NCI-H524 (cell line): ENCODE results near the gene PLEKHG4B.

ENCODE experiments used
- DNase-seq, 2 experiments: peaks; one replicate each; lab custom pipeline; 2025; lab: John Stamatoyannopoulos, UW

The PLEKHG4B gene

DNA sequence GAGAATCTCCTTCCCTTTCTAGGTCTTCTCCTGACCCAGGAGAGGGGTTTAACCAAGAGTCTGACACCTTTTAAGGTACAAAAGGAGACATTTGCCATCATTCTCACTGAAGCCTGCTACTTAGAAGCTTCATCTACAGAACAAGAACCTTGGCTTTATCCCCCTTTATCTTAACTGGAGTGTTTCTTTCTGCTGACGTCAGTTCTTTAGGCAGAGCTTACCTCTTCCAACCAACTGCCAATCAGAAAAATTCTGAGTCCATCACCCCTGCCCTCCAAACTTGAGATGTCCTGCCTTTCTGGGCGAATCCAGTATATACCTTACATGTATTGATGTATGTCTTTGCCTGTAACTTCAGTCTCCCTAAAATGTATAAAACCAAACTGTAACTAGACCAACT lies 37.2 kb downstream of the PLEKHG4B start:
- DNase-seq: no peak

DNA sequence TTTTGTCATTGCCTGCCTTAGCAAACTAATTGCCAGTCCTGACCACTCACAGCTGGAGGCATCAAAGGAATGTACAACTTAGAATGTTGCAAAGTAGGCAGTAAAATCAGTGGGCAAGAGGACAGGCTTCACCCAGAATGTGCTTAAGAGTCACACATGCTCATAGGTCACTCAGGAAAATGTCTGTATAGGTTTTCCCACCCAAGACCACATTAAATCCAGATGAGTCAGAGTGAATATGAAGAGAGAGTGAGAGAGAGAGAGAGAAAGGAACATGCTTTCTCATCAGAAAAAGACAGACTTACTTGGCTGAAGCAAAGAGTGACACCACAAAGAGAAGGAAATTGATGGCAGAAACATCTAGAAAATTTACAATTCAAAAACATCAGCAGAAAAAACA lies 37.9 kb downstream of the PLEKHG4B start:
- DNase-seq: no peak

DNA sequence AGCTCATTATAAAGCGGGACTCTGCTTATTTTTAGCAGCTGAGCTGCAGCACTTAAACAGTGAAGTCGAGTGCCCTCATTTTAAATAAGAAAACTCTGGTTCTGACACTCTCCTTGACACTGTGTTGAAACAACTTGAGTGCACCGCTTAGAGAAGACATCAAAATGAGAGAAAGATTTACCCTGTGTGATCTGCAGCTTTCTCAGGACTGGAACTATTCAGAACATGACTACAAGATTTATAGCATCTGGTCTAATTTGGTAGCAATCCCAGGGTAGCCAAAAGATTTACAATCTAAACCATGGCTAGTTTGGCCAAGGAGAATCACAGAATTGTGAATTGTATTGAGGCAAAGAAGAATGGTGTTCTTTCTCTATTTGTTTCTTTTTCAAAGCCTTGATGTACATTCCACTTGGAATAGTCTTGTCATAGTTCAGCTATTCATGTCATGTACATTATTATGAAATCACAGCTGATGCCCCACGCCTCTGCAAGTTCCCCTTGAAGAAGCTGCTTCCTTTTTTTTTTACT lies 38.7 kb downstream of the PLEKHG4B start:
- DNase-seq: no peak

DNA sequence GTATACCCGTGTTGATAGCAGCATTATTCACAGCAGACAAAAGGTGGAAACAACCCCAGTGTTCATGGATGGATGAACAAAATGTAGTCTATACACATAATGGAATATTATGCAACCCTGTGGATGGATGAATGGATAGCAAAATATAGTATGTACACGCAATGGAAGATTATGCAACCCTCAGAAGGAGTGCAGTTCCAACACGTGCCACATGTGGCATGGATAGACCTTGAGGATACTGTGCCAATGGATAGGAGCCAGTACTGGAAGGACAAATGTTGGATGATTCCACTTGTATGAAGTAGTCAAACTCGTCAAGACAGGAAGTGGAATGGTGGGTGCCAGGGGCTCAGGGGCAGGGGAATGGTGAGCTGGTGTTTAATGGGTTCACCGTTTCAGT lies 44.9 kb downstream of the PLEKHG4B start:
- no peak for DNase-seq

DNA sequence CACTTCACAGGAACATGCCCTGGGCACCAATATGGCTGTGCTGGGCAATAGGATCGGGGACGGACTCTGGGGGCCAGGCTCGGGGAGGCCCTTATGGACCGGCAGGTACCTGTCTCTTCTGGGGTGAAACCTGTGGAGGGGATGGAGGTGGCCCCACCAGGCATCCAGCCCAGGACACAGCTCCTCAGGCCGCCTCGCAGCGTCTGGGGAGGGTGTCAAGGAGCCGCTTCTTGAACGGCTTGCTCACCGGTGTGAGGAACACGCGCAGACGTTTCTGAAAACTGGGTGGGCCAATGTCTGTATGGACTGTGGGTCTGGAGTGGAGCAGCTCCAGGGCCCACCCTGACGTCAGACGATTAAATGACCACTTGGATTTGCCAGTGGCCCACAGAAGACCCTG lies 45.8 kb downstream of the PLEKHG4B start:
- DNase-seq: no peak

DNA sequence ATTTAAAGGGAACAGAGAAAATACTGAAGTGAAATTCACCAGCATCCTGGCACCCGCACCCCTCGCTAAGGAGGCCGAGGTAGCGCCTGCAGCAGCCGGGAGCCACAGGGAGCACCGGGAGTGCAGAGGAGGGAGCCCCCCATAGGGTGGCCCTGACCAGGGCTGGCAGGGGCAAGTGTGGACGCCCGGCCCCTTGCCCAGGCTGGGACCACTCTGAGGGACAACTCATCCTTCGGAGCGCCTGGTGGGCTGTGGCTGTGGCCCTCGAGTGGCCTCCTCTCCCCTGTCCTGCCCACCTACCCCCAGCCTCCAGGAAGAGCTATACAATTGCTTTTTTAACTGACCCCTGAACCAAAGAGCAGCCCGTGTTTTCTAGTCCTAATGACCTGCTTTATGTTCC lies 47.0 kb downstream of the PLEKHG4B start:
- no peak for DNase-seq

DNA sequence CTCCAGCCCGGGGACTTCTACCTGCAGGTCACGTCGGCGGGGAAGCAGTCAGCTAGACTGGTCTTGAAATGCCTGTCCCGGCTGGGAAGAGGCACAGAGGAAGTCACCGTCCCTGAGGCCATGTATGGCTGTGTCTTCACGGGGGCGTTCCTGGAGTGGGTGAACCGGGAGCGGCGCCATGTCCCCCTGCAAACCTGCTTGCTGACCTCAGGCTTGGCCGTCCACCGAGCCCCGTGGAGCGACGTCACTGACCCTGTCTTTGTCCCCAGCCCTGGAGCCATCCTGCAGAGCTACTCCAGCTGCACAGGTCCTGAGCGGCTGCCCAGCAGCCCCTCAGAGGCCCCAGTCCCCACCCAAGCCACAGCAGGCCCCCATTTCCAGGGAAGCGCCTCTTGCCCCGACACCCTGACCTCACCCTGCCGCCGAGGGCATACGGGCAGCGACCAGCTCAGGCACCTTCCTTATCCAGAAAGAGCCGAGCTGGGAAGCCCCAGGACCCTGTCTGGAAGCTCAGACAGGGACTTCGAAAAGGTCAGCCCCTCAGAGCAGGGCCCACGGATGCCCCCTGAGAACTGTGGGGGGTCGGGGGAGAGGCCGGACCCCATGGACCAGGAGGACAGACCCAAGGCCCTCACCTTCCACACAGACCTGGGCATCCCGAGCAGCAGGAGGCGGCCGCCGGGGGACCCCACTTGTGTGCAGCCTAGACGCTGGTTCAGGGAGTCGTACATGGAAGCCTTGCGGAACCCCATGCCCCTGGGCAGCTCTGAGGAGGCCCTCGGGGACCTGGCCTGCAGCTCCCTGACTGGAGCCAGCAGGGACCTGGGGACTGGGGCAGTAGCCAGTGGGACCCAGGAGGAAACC lies 47.8 kb downstream of the PLEKHG4B start:
- DNase-seq: no peak

DNA sequence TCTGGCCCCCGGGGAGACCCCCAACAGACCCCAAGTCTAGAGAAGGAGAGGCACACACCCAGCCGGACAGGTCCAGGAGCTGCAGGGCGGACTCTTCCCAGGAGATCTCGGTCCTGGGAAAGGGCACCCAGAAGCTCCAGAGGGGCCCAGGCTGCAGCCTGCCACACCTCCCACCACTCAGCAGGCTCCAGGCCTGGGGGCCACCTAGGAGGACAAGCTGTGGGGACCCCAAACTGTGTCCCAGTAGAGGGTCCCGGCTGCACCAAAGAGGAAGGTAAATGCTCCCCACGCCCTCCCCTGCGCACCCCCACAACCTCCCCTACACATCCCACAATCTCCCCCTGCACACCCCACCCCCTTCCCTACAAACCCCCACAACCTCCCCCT lies 48.5 kb downstream of the PLEKHG4B start:
- no peak for DNase-seq

DNA sequence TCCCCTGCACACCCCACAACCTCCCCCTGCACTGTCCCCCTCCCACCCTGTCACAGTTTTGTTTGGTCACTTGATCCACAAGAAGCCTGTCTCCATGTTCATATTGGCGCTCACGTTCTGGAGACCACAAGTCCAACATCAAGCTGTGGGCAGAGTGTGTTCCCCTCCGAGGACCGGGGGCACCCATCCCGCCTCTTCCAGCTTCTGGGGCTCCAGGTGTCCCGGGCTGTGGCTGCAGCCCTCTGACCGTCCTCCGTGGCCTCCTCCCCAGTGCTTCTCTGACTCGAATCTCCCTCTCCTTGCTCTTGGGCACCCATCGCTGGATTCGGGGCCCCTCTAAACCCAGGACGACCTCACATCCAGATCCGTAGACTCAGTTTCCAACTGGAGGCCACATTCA lies 49.2 kb downstream of the PLEKHG4B start:
- DNase-seq: no peak

DNA sequence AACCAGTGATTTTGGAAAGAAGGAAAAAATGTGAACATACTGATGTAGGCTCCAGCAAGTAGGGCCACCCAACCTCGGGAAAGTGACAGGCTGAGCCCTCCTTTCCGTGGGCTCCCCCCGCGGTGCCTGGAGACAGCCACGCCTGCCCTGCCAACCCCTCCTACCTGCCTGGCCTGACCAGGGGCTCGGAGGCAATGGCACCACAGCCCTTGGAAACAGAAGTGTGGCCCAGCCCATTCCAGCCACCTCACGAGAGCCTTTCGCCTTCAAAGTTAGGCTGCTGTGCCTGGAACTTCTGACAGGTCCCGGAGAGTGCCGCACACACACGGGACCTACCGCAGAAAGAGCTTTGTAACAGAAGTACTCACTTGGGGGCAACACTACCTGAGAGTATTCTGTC lies 49.8 kb downstream of the PLEKHG4B start:
- no peak for DNase-seq

DNA sequence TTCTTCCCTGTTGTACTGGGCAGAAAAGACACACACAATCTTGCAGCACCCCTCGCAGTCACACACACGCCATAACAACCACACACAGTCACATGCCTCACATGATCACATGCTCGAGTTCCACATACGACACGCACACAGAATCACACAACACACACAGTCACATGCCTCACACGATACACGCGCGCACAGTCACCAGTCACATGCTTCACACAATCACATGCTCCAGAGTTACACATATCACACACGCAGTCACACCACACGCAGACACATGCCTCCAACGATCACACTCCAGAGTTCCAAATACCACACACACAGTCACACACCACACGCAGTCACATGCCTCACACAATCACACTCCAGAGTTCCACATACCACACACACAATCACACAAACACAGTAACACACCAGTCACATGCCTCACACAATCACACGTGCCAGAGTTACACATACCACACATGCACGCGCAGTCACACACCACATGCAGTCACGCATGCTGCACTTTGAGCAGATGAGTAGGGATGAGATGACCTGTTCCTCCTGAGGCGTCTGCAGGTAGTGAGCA lies 50.4 kb downstream of the PLEKHG4B start:
- DNase-seq: peak in 1 of 2 experiments; percentile 9

DNA sequence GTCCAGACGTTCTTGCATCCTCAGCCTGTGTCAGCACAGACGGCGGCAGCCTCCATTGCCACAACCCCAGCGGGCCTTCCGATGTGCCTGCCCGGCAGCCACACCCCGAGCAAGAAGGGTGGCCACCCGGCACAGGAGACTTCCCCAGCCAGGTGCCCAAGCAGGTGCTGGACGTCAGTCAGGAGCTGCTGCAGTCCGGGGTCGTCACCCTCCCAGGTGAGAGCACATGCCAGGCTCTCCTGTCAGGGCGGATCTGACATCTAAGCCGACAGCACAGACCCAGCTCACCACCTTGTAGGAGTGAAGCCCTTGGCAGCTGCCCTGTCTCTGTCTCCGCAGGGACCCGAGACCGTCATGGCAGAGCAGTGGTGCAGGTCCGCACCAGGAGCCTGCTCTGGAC lies 51.1 kb downstream of the PLEKHG4B start:
- DNase-seq: no peak

DNA sequence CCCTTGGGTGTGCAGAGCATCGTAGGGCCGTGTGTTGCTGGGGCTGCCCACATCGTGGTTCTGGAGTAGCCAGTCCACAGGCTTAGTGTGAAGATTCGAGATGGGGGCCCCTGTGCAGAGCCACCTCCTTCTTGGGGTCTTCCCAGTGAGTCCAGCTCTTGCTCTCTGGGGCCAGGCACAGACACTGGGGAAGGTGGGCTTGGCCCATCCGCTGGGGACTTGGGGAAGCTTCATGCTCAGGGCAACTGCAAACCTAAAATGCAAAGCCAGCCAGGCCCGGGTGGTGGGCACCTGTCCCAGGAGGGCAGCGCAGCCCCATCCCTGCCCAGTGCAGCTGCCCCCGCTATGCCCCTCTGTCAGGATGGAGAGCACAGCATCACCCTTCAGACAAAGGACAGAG lies 53.0 kb downstream of the PLEKHG4B start:
- DNase-seq: no peak

DNA sequence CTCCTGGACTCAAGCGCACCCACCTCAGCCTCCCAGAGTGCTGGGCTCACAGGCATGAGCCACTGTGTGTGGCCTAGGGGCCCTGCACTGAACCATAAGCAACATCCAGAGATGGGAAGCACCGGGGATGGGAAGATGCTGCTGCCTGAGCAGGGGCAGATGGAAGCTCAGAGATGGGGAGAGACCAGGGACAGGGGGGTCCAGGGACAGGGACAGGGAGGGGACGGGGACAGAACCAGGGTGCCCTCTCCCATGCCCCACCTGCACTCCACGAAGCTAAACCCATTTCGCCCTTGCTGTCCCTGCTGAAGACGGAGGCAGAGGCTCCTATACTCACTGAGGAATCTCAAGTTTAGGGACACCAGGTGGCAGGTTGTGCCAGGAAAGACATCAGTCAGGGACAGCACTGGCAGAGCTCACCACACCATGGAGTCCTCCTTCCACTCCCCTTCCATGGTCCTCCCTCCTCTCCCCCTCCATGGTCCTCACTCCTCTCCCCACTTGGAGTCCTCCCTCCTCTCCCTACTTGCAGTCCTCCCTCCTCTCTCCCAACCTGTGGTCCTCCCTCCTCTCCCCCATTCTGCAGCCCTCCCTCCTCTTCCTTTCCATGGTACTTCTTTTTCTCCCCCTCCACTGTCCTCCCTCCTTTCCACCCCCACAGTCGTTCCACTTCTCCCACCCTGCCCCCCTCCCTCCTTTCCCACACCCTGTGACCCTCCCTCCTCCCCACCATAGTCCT lies 53.8 kb downstream of the PLEKHG4B start:
- no peak for DNase-seq

DNA sequence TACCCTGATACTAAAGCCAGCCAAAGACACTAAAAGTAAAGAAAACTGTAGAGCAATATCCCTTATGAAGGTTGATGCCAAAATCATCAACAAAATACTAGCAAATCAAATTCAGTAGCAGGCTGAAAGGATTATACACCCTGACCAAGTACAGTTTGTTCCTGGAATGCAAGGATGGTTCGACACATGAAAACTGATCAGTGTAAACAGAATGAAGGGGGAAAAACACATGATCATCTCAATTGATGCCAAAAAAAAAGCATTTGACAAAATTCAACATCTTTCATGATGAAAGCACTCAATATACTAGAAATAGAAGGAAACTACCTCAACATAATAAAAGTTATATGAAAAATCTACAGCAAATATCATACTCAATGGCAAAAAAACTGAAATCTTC lies 55.8 kb downstream of the PLEKHG4B start:
- no peak for DNase-seq

DNA sequence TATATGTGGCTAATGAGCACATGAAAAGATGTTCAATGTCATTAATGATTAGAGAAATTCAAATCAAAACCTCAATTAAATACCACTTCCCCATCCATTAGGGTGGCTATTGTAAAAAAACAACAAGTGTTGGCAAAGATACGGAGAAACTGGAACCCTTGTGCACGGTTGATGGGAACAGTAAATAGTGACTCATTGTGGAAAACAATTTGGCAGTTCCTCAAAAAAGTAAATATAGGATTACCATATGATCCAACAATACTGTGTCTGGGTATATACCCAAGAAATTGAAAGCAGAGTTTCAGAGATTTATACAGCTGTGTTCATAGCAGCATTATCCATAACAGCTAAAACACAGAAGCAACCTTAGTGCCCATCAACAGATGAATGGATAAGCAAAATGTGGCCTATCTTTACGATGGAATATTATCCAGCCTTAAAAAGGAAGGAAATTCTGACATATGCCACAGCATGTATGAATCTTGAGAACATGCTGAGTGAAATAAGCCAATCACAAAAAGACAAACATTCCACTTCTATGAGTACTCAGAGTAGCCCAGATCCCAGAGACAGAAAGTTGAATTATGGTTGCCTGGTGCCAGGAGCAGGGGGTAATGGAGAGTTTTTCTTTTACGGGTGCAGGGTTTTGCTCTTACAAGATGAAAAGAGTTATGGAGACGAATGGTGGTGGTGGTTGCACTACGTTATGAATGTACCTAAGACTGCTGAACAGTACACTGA lies 57.9 kb downstream of the PLEKHG4B start:
- DNase-seq: no peak

DNA sequence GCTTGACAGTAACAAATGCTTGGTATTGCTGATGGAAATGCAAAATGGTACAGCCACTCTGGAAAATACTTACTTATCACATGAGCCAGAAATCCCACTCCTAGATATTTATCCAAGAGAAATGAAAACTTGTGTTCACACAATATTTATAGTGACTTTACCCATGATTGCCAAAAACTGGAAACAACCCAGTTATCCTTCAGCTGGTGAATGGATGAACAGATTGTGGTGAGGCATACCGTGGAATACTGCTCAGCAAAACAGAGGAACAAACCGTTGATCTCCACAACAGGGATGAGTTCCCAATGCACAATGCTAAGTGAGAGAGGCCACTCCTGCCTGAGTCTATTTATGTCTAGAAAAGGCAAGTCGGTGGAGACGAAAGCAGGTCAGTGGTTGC lies 58.8 kb downstream of the PLEKHG4B start:
- DNase-seq: no peak

DNA sequence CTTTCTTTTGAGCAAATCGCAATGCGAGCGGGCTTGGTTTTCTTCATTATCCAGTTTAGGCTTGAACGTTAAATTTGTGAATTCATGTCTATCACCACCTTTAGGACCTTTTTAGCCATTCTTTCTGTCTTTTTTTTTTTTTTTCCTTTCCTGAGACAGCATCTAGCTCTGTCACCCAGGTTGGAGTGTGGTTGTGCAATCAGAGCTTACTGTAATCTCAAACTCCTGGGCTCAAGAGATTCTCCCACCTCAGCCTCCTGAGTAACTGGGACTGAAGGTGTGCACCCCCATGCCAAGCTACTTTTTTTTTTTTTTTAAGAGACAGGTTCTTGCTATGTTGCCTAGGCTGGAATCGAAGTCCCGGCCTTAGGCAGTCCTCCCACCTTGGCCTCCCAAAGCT lies 60.1 kb downstream of the PLEKHG4B start:
- DNase-seq: no peak

DNA sequence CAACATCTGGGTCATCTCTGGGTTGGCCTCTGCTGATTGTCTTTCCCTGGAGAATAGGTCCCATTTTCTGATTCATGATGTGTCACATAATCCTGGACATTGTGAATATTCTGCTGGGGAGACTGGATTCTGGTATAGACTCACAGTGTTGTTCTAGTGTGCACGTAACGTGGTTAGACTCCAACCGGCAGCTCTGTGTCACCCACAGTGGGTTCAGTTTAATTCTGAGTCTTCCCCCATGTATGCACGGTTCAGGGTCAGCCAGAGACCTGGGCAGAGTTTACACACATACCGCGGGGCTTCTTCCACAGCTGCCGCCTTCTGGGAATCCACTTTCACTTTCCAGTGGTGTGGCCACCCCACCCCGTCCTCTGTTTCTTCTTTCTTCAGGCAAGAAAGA lies 61.3 kb downstream of the PLEKHG4B start:
- DNase-seq: no peak

DNA sequence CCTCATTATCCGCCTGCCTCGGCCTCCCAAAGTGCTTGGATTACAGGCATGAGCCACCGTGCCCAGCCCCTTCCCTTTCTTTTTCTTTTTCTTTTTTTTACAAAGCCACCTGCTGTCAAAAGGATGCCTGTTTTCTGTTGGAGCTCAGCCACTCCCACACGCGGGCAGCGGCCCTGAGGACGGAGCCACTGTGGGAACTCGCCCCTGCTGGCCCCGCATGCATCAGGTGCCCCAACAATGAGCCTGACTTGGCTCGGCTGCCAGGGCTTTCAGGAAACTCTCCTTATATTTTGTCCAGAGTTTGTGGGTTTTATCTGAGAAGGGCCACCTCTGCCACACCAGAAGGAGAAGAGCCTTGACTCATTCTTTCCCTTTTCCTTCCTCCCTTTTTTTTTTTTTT lies 62.3 kb downstream of the PLEKHG4B start:
- no peak for DNase-seq

DNA sequence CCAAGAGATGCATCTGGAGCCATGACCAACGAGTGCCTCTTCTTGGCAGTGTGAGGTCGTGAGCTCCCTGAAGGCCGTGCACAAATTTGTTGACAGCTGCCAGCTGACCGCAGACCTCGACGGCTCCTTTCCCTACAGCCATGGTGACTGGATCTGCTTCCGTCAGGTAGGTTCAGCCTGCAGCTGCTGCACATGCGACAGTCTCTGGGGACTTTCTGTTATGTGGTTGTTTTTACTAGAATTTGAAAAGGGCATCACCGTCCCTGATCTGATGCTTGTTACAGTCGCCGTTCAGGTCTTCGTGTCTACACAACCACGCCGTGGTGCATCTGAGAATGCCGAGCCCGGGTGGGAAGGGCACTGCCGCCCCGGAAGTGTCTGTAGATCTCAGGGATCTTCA lies 62.9 kb downstream of the PLEKHG4B start:
- DNase-seq: no peak
